NCI-H526 treated with DMSO at 0.1 percent for 48 hours (cell line): ENCODE results near the gene CAPN15.

ENCODE experiments used
- DNase-seq: peaks from one replicate; lab custom pipeline; 2025; lab: John Stamatoyannopoulos, UW

The CAPN15 gene

GRCh38 chr16:525520-526180 is 1.9 kb upstream of the CAPN15 start:
- no peak for DNase-seq

GRCh38 chr16:526181-527014 is 1.1 kb upstream of the CAPN15 start:
- DNase-seq: no peak

- no peak for DNase-seq
Measured at GRCh38 chr16:528111-529011, 849 bp downstream of the CAPN15 start.

GRCh38 chr16:529012-529575 is 1.6 kb downstream of the CAPN15 start:
- no peak for DNase-seq

- no peak for DNase-seq
Measured at GRCh38 chr16:530111-530817, 2.8 kb downstream of the CAPN15 start.

- DNase-seq: no peak
Measured at GRCh38 chr16:531494-532125, 4.1 kb downstream of the CAPN15 start.

- peak; percentile 42 for DNase-seq
Measured at GRCh38 chr16:533391-534123, 6.0 kb downstream of the CAPN15 start.

- no peak for DNase-seq
Measured at GRCh38 chr16:534135-534534, 6.6 kb downstream of the CAPN15 start.

GRCh38 chr16:534856-535445 is 7.4 kb downstream of the CAPN15 start:
- no peak for DNase-seq

GRCh38 chr16:535446-536405 is 8.2 kb downstream of the CAPN15 start:
- DNase-seq: no peak

GRCh38 chr16:536746-537145 is 9.2 kb downstream of the CAPN15 start:
- no peak for DNase-seq

- DNase-seq: no peak
Measured at GRCh38 chr16:537415-538335, 10.2 kb downstream of the CAPN15 start.

GRCh38 chr16:539901-540530 is 12.5 kb downstream of the CAPN15 start:
- DNase-seq: no peak

- DNase-seq: no peak
Measured at GRCh38 chr16:540645-541340, 13.3 kb downstream of the CAPN15 start.

GRCh38 chr16:543301-544164 is 16.0 kb downstream of the CAPN15 start:
- no peak for DNase-seq

- no peak for DNase-seq
Measured at GRCh38 chr16:544517-544916, 17.0 kb downstream of the CAPN15 start.
